ENCODE data around the gene SLC12A4.

The SLC12A4 gene

DNA sequence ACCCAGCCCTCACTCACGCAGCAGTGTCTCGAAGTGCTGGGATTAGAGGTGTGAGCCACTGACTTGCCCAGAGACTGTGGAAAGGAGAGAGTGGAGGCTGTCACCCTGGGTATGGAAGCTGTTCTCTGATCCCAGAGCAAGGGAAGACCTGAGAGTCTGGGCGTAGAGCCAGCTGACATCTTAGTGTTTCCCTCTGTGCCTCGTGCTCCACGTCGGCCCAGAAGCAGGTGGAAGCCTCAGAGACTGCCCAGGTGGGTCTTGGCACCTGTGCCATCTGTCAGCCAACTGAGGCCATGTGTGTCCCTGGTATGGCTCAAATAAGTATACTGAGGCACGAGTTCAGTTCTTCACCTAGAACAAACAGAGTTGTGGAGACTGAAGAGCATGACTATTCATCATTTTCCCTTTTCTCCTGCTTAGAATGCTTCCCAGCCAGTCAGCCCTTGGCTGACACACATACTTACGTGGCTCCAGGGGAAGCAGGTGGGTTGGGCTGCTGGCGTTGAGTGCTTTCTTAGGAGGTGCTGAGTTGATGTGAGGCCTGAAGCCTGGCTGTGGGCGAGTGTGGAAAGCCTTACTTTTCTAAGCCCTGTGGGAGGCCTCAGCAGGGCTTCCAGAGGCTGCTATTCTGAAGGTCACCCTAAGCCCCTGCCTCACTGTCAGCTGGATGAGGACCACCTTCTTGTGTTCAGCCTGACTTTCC is 44.9 kb downstream of the SLC12A4 start:
- DNase-seq (ENCODE audit: low read depth), result no peak
- TF ChIP-seq, protein P1, sequence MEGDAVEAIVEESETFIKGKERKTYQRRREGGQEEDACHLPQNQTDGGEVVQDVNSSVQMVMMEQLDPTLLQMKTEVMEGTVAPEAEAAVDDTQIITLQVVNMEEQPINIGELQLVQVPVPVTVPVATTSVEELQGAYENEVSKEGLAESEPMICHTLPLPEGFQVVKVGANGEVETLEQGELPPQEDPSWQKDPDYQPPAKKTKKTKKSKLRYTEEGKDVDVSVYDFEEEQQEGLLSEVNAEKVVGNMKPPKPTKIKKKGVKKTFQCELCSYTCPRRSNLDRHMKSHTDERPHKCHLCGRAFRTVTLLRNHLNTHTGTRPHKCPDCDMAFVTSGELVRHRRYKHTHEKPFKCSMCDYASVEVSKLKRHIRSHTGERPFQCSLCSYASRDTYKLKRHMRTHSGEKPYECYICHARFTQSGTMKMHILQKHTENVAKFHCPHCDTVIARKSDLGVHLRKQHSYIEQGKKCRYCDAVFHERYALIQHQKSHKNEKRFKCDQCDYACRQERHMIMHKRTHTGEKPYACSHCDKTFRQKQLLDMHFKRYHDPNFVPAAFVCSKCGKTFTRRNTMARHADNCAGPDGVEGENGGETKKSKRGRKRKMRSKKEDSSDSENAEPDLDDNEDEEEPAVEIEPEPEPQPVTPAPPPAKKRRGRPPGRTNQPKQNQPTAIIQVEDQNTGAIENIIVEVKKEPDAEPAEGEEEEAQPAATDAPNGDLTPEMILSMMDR (IDR thresholded peaks at IDR 0.05; ENCODE audit: insufficient read depth, low read depth, low read length, missing control alignments), result no peak
- no peak overlapping the region for H3K4me3 ChIP-seq (ENCODE audit: low read depth, low read length)

DNA sequence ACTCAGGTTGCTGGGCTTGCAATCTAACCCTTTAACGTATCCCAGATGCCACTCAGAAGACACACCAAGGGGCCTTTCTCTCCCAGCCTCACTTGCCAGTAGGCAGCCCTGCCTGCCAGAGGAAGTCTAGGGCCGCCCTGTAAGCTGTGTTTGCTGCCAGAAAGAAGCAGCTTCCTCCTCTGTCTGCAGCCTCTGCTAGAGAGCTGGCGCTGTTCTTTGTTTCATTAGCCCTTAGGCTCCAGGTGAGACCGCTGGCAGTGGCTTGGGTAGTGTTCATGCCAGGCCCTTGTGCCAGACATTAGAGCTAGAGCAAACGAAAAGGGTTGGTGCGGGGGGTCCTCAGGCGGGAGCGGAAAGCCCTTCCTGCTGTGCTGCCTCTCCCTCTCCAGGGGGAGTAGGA is 45.7 kb downstream of the SLC12A4 start:
- H3K4me3 ChIP-seq (ENCODE audit: low read depth, low read length), result no peak overlapping the region
- TF ChIP-seq, protein P1 (IDR thresholded peaks at IDR 0.05; ENCODE audit: insufficient read depth, low read depth, low read length, missing control alignments), result no peak
- DNase-seq (ENCODE audit: low read depth), result no peak

GRCh38 chr16:67922221-67922620 is 46.2 kb downstream of the SLC12A4 start:
- no peak for DNase-seq (ENCODE audit: low read depth)
- TF ChIP-seq, protein P1 (IDR thresholded peaks at IDR 0.05; ENCODE audit: insufficient read depth, low read depth, low read length, missing control alignments), result no peak
- no peak overlapping the region for H3K4me3 ChIP-seq (ENCODE audit: low read depth, low read length)

DNA sequence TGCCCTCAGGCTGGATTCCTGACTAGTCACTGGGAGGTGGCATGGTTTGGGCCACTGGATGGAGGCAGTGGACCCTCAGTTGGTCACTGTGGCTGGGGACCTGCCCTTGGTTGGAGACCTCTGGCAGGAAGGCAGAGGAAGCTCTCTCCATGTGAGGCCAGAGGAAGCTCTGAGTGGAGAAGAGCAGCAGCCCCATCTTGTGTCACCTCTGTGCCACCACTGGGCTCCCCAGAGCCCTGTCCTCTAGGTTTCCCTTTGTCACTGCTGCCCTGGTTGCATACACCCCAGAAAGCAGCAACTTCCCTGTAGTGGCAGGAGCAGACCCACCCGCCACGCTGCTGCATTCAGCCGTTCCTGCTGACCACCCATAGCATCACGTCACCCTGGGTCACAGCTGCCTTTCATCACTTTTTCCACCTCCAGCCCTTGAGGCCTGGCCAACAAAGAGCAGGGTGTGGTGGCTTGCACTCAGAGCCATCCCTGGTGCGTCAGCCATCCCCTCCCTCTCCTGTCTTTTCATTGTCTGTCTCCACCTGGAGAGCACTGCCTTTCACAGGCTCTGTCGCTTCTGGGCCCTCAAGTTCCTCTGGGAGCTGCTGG is 48.7 kb downstream of the SLC12A4 start:
- TF ChIP-seq, protein P1 (IDR thresholded peaks at IDR 0.05; ENCODE audit: insufficient read depth, low read depth, low read length, missing control alignments), result no peak
- H3K4me3 ChIP-seq (ENCODE audit: low read depth, low read length), result no peak overlapping the region

GRCh38 chr16:67917852-67918236 is 50.6 kb downstream of the SLC12A4 start:
- TF ChIP-seq, protein P1 (IDR thresholded peaks at IDR 0.05; ENCODE audit: insufficient read depth, low read depth, low read length, missing control alignments), result no peak
- no peak overlapping the region for H3K4me3 ChIP-seq (ENCODE audit: low read depth, low read length)
- DNase-seq (ENCODE audit: low read depth), result no peak

More for the DNA sequence above, 48.7 kb downstream of the SLC12A4 start:
- no peak for DNase-seq (ENCODE audit: low read depth)

- no peak overlapping the region for H3K4me3 ChIP-seq (ENCODE audit: low read depth, low read length)
- TF ChIP-seq, protein P1 (IDR thresholded peaks at IDR 0.05; ENCODE audit: insufficient read depth, low read depth, low read length, missing control alignments), result no peak
- no peak for DNase-seq (ENCODE audit: low read depth)
Observed at GRCh38 chr16:67917140-67917851, 51.1 kb downstream of the SLC12A4 start.
